Fibroblast of pulmonary artery (primary cell): ENCODE data around the gene PGLYRP3.

ENCODE experiments used
- DNase-seq: peaks from one replicate; pipeline ENCODE4 v3.0.0-alpha.2; 2010; ENCODE audit warnings: low read depth
- H3K4me3 ChIP-seq: replicated peaks from 2 replicates; pipeline ENCODE4 v1.5.1; 2011; ENCODE audit warnings: low read depth, mild to moderate bottlenecking, control low read depth, low read length, moderate library complexity
- TF ChIP-seq, protein P1 (sequence below): IDR thresholded peaks from 2 replicates; pipeline ENCODE4 v1.5.1; 2011; ENCODE audit warnings: mild to moderate bottlenecking, control low read depth, low read length, inconsistent platforms; ENCODE audit errors: missing control alignments

PGLYRP3 gene, protein sequence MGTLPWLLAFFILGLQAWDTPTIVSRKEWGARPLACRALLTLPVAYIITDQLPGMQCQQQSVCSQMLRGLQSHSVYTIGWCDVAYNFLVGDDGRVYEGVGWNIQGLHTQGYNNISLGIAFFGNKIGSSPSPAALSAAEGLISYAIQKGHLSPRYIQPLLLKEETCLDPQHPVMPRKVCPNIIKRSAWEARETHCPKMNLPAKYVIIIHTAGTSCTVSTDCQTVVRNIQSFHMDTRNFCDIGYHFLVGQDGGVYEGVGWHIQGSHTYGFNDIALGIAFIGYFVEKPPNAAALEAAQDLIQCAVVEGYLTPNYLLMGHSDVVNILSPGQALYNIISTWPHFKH

DNA sequence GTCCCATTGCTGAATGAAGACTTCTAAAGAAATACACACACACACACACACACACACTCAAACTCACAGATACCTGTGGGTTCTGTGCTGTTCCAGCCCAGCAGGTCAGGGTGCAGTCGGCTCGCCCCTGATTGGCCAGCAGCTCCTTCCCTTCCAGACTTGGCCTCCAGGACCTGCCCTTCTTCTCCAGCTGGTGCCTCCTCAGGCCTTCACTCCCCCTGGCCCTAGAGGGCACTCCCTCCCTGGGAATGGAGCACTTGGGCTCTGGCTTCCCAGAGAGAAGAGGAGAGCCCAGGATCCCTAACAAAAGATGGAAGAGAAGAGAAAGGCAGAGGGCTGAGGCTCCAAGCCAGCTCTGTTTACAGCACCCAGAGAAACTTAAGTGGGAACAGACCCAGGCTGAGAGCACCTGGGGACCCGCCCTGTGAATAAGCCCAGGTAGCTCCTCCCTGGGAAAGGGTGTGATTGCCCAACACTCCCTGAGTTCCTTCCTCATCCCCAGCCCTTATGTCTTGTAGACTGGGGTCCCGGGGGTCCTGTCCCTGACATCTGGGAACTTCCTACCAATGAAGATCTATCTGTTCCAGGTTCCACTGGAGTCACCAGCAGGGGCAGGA, at the start of gene PGLYRP3:
Gene PGLYRP3, minus strand, starts transcription at position 383 of the 617 bp plus-strand sequence. CDS start 2,287 bp downstream, outside the sequence.
- no peak within 1 kb of the TSS for H3K4me3 ChIP-seq
- TF ChIP-seq, protein P1, sequence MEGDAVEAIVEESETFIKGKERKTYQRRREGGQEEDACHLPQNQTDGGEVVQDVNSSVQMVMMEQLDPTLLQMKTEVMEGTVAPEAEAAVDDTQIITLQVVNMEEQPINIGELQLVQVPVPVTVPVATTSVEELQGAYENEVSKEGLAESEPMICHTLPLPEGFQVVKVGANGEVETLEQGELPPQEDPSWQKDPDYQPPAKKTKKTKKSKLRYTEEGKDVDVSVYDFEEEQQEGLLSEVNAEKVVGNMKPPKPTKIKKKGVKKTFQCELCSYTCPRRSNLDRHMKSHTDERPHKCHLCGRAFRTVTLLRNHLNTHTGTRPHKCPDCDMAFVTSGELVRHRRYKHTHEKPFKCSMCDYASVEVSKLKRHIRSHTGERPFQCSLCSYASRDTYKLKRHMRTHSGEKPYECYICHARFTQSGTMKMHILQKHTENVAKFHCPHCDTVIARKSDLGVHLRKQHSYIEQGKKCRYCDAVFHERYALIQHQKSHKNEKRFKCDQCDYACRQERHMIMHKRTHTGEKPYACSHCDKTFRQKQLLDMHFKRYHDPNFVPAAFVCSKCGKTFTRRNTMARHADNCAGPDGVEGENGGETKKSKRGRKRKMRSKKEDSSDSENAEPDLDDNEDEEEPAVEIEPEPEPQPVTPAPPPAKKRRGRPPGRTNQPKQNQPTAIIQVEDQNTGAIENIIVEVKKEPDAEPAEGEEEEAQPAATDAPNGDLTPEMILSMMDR: no peak
- DNase-seq: no peak

DNA sequence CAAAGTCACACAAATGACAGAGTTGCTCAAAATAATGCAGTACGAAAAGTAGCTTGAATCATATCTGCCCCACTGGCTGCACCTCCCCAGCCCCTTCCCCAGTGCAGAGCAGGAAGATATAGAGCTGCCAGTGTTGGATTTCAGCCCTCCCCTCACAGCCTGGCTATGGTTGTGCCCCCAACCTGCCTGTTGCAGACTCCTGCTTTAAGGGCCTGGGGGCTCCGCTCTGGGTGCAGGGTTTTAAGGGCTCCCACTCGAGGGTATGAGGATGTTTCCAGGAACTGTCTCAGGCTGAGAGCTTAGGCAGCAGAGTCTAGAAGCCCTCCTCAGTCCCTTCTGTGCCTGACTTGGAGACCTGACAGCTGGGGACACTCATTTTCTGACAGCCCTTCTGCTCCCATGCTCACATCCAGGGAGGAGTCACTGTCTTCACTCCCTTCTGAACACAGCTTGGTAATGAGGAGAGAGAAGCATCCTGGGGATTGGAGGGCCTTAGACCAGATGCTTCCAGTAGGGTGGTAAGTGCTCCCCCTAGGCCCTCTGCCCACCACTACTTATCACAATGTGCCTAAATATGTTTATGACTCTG, 49.5 kb upstream of the PGLYRP3 start:
- TF ChIP-seq, protein P1: no peak
- DNase-seq: no peak
- H3K4me3 ChIP-seq: no peak overlapping the region

DNA sequence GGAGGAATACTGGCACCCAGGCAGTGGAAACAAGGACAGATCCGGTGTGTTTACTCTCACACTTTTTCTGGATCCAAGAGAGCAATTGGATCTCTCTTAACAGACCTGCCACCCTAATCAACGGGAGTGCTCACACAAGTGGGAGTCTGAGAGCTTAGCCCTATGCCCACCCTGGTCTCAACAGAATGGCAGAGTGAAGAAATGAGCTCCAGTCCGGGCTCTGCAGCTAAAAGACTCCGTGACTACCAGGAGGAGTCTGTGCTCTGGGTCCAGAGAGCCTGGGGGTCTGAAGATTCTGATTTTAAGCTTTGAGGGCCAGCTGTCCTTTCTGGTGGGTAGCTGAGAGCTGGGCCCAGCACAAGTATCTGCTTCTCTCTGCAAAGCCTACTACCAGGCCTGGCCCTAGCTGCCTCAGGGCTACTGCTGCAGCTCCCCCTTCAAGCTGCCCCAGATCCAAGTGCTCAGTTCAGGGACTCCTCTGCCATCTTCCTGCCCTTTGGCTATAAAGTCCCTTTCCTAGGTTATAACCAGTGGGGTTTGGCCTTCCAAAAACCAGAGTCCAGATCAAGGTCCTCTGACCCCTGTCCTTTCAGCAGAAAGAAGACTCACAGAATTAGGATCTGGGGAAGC, 48.8 kb upstream of the PGLYRP3 start:
- DNase-seq: no peak
- TF ChIP-seq, protein P1: no peak
- no peak overlapping the region for H3K4me3 ChIP-seq

DNA sequence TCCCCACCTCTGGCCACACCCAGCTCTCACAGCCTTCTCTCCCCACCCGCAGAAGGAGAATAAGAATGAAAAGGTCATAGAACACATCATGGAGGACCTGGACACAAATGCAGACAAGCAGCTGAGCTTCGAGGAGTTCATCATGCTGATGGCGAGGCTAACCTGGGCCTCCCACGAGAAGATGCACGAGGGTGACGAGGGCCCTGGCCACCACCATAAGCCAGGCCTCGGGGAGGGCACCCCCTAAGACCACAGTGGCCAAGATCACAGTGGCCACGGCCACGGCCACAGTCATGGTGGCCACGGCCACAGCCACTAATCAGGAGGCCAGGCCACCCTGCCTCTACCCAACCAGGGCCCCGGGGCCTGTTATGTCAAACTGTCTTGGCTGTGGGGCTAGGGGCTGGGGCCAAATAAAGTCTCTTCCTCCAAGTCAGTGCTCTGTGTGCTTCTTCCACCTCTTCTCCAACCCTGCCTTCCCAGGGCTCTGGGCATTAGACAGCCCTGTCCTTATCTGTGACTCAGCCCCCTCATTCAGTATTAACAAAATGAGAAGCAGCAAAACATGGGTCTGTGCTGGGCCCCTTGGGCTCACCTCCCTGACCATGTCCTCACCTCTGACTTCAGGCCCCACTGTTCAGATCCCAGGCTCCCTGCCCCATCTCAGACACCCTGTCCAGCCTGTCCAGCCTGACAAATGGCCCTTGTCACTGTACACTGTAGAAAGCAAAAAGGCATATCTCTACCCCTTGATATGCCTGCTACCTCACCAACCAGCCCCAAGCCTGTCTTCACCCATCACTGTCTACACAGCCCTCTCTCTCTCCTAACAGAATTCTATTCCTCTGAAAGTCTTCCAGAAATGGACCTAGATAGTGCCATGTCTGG, 48.1 kb upstream of the PGLYRP3 start:
- DNase-seq: no peak
- TF ChIP-seq, protein P1: no peak

DNA sequence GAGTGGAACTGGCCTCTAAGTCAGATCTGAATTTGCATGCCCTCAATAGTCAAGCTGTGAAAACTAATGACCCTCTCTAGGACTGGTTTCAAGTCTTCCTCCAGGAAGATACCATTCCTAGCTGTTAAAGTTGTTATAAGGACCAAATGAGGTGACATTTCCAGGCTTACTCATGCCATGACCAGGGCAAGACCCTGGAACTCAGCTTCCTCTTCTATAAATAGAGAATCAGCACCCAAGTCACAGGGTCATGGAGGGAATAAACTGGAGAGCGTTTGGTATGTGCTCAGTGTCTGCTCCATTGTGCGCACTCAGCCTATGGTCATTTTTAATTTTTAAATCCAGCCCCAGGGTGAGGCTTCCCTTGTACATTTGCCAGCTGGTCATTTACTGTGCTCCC, 47.4 kb upstream of the PGLYRP3 start:
- DNase-seq: no peak
- no peak overlapping the region for H3K4me3 ChIP-seq
- TF ChIP-seq, protein P1: no peak

More for the DNA sequence above, 48.1 kb upstream of the PGLYRP3 start:
- H3K4me3 ChIP-seq: no peak overlapping the region

DNA sequence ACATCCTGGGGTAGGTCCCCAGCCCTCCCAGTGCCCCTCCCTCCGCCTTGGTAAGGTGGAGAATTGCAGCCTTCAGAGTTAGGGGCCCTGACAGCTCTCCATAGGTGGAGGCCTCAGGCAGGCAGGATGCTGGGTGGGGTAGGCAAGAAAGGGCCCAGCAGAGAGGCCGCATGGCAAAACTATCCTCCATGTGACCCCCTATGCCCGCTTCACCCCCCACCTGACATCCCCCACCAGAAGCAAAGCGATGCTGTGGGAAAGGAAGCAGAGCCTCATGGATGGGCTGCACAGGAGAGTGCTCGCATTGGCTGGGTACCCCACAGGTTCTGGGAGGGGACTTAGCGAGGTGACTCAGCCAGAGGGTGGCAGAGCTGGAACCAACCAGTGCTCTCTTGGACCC, 46.5 kb upstream of the PGLYRP3 start:
- DNase-seq: no peak
- TF ChIP-seq, protein P1: no peak
- no peak overlapping the region for H3K4me3 ChIP-seq
